Astrocyte (in vitro differentiated cells and primary cell): Measurements from ENCODE around the gene GALNT18. TPM values are rescaled to one million over a fixed set of nuclear protein-coding genes. Genes with fewer than 3 reads are reported as not detected.

ENCODE experiments used
- DNase-seq: peaks from one replicate; pipeline ENCODE4 v3.0.0-alpha.2; 2010; ENCODE audit warnings: low read depth
- FAIRE-seq: peaks from 2 replicates; lab custom pipeline; 2011; peaks lifted over from hg19 to GRCh38; lab: Jason Lieb, UNC
- H2AFZ ChIP-seq: 2 replicates; pipeline ENCODE4 v1.6.0; 2012; ENCODE audit warnings: low read depth, low read length, inconsistent platforms
- H3K27ac ChIP-seq: 2 replicates; pipeline ENCODE4 v1.5.1; 2011; ENCODE audit warnings: low read depth, low read length, inconsistent platforms
- H3K27me3 ChIP-seq: 2 replicates; pipeline ENCODE4 v1.6.0; 2011; ENCODE audit warnings: low read length, inconsistent platforms; ENCODE audit not compliant: insufficient read depth
- H3K36me3 ChIP-seq: 2 replicates; pipeline ENCODE4 v1.5.1; 2011; ENCODE audit warnings: low read length, inconsistent platforms; ENCODE audit not compliant: insufficient read depth
- H3K4me1 ChIP-seq: 2 replicates; pipeline ENCODE4 v1.5.1; 2011; ENCODE audit warnings: low read length, inconsistent platforms; ENCODE audit not compliant: insufficient read depth
- H3K4me2 ChIP-seq: 2 replicates; pipeline ENCODE4 v1.6.0; 2012; ENCODE audit warnings: low read length, inconsistent platforms
- H3K4me3 ChIP-seq: 2 replicates; pipeline ENCODE4 v1.5.1; 2011; ENCODE audit warnings: low read depth, mild to moderate bottlenecking, low read length, inconsistent platforms; ENCODE audit not compliant: insufficient read depth
- H3K79me2 ChIP-seq: 2 replicates; pipeline ENCODE4 v1.6.0; 2012; ENCODE audit warnings: mild to moderate bottlenecking, low read length, inconsistent platforms; ENCODE audit not compliant: insufficient read depth
- H3K9ac ChIP-seq: 2 replicates; pipeline ENCODE4 v1.6.0; 2012; ENCODE audit warnings: mild to moderate bottlenecking, low read length, inconsistent platforms
- H3K9me3 ChIP-seq: 2 replicates; pipeline ENCODE4 v1.5.1; 2012; ENCODE audit warnings: low read depth, mild to moderate bottlenecking, low read length, inconsistent platforms; ENCODE audit not compliant: insufficient read depth
- H4K20me1 ChIP-seq: 2 replicates; pipeline ENCODE4 v1.6.0; 2012; ENCODE audit warnings: low read length, inconsistent platforms; ENCODE audit not compliant: insufficient read depth
- H3K27ac Mint-ChIP-seq: one replicate; pipeline ENCODE4 v1.8.0; 2021; ENCODE audit warnings: mild to moderate bottlenecking, mixed read lengths; ENCODE audit not compliant: unreplicated experiment
- H3K27me3 Mint-ChIP-seq: one replicate; pipeline ENCODE4 v1.8.0; 2021; ENCODE audit warnings: low read depth, mixed read lengths; ENCODE audit not compliant: unreplicated experiment
- H3K36me3 Mint-ChIP-seq: one replicate; pipeline ENCODE4 v1.8.0; 2021; ENCODE audit warnings: low read depth, mixed read lengths; ENCODE audit not compliant: unreplicated experiment
- H3K4me1 Mint-ChIP-seq: one replicate; pipeline ENCODE4 v1.8.0; 2021; ENCODE audit warnings: low read depth, mixed read lengths; ENCODE audit not compliant: unreplicated experiment
- H3K4me3 Mint-ChIP-seq: one replicate; pipeline ENCODE4 v1.8.0; 2021; ENCODE audit warnings: mild to moderate bottlenecking, moderate library complexity, mixed read lengths; ENCODE audit not compliant: unreplicated experiment
- H3K9me3 Mint-ChIP-seq: one replicate; pipeline ENCODE4 v1.8.0; 2021; ENCODE audit warnings: mild to moderate bottlenecking, mixed read lengths; ENCODE audit not compliant: unreplicated experiment
- CTCF ChIP-seq: IDR thresholded peaks from 2 replicates; pipeline ENCODE4 v1.5.1; 2011; ENCODE audit warnings: low read depth, mild to moderate bottlenecking, inconsistent platforms, low read length, moderate library complexity; ENCODE audit not compliant: insufficient read depth
- EZH2 ChIP-seq: IDR thresholded peaks from 2 replicates; pipeline ENCODE4 v1.6.1; 2012; ENCODE audit warnings: mild to moderate bottlenecking, low read length, inconsistent platforms; ENCODE audit not compliant: insufficient read depth
- total RNA-seq: library from RNA; stranded (reverse); gene quantifications from 2 replicates; pipeline ENCODE4 v1.2.1, GENCODE V29; 2021

The GALNT18 gene
- total RNA-seq, 1 donor from 2014 or later, result 6.5 TPM

- no peaks in the 10 kb centered on the region for H3K9me3 Mint-ChIP-seq
- peaks cover 41% of the 10 kb centered on the region for H3K4me1 Mint-ChIP-seq
- no peaks in the 10 kb centered on the region for H4K20me1 ChIP-seq
- no peak for TF ChIP-seq EZH2
- TF ChIP-seq CTCF, result no peak
- H3K27me3 ChIP-seq, result peaks cover 7% of the 10 kb centered on the region
- H3K4me3 Mint-ChIP-seq, result no peak overlapping the region
- no peak overlapping the region for H2AFZ ChIP-seq
- H3K4me1 ChIP-seq, result peaks cover 3% of the 10 kb centered on the region
- H3K9ac ChIP-seq, result no peak overlapping the region
- DNase-seq (peak; percentile 2), FAIRE-seq (no peak)
- H3K27ac Mint-ChIP-seq, result no peak overlapping the region
- no peak overlapping the region for H3K4me2 ChIP-seq
- peaks cover 13% of the 10 kb centered on the region for H3K27me3 Mint-ChIP-seq
- no peak overlapping the region for H3K27ac ChIP-seq
- no peak overlapping the region for H3K4me3 ChIP-seq
- no peaks in the 10 kb centered on the region for H3K79me2 ChIP-seq
- no peaks in the 10 kb centered on the region for H3K36me3 Mint-ChIP-seq
- no peaks in the 10 kb centered on the region for H3K36me3 ChIP-seq
- H3K9me3 ChIP-seq, result no peaks in the 10 kb centered on the region
Measured at GRCh38 chr11:11480971-11481370, 140.8 kb downstream of the GALNT18 start.

- no peak overlapping the region for H3K27ac Mint-ChIP-seq
- DNase-seq (no peak), FAIRE-seq (no peak)
- Histone ChIP-seq H3K79me2 (no peaks in the 10 kb centered on the region), H3K9me3 (no peaks in the 10 kb centered on the region), H3K27ac (no peak overlapping the region), H2AFZ (no peak overlapping the region), H3K4me3 (no peak overlapping the region), H4K20me1 (no peaks in the 10 kb centered on the region), H3K4me1 (peaks cover 1% of the 10 kb centered on the region), H3K27me3 (peaks cover 7% of the 10 kb centered on the region), H3K9ac (no peak overlapping the region), H3K36me3 (no peaks in the 10 kb centered on the region), H3K4me2 (no peak overlapping the region)
- H3K4me1 Mint-ChIP-seq, result peaks cover 39% of the 10 kb centered on the region
- H3K36me3 Mint-ChIP-seq, result no peaks in the 10 kb centered on the region
- no peak for TF ChIP-seq CTCF
- TF ChIP-seq EZH2, result no peak
- no peak overlapping the region for H3K4me3 Mint-ChIP-seq
- H3K9me3 Mint-ChIP-seq, result no peaks in the 10 kb centered on the region
- peaks cover 12% of the 10 kb centered on the region for H3K27me3 Mint-ChIP-seq
Measured at GRCh38 chr11:11478687-11479086, 143.1 kb downstream of the GALNT18 start.

DNA sequence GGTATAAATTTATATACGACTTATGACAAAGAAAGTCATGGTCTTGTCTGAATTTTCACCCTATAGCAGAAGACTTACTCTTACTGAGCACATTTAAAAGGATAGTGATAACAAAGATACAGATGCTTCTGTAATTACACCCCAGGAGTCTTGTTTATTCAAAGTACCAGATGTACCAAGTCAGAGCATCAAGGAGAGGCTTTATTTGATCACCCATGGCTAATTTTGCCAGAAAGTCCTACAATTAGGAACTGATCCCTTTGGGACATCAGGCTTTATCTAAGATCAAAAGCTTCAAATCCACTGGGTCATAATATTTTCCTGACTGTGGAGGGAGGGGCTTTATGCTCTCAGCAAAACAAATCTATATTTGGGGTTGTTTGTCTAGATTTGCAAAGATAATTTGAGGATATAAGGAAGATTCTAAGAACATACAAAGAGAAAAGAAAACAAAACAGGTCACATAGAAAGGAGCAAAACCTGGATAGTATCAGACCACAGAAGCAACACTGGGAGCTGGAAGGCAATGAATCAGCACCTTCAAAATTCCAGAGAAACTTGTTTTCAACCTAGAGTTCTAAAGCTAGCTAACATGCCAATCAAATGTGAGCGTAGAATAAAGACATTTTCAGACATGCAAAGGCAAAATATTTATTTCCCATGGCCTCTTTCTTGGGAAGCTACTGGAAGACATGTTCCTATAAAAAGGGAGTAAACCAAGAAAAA lies 143.9 kb downstream of the GALNT18 start:
- FAIRE-seq (no peak), DNase-seq (no peak)
- Histone ChIP-seq H4K20me1 (no peaks in the 10 kb centered on the region), H3K79me2 (no peaks in the 10 kb centered on the region), H3K27me3 (peaks cover 7% of the 10 kb centered on the region), H3K9ac (no peak overlapping the region), H3K9me3 (no peaks in the 10 kb centered on the region), H3K27ac (no peak overlapping the region), H3K4me3 (no peak overlapping the region), H3K4me1 (no peaks in the 10 kb centered on the region), H3K36me3 (no peaks in the 10 kb centered on the region), H3K4me2 (no peak overlapping the region), H2AFZ (no peak overlapping the region)
- Mint-ChIP-seq H3K27ac (peak overlapping the region; percentile 16), H3K9me3 (no peaks in the 10 kb centered on the region), H3K4me3 (no peak overlapping the region), H3K27me3 (peaks cover 11% of the 10 kb centered on the region), H3K36me3 (no peaks in the 10 kb centered on the region), H3K4me1 (peaks cover 32% of the 10 kb centered on the region)
- TF ChIP-seq CTCF (no peak), EZH2 (no peak)
